K562 (cell line): Measurements from ENCODE around the gene STX7. TPM values are rescaled to one million over a fixed set of nuclear protein-coding genes. Genes with fewer than 3 reads are reported as not detected.

Source experiments
- ATAC-seq: fragments of 200-7000 bp; cut with Tn5 transposase; 3 replicates; pipeline ENCODE4 v1.9.1; 2020; ENCODE audit warnings: moderate library complexity
- BruUV-seq: library from RNA; stranded (reverse); fragments of 400-500 nt; replicated peaks from 2 replicates; lab custom pipeline; 2021; lab: Mats Ljungman, UMichigan
- CTCF ChIA-PET: fragments of 300-600 bp; formaldehyde crosslinking; extraction: SDS; loops from one replicate; lab custom pipeline; 2021; ENCODE audit warnings: low intra/inter-chr PET ratio; lab: Yijun Ruan, JAX
- POLR2A ChIA-PET: fragments of 300-600, 350-650 bp; sonication (Branson Sonifier 250); formaldehyde crosslinking; extraction: SDS; loops from one replicate; lab custom pipeline; 2021; ENCODE audit warnings: antibody characterized with exemption, inconsistent platforms; lab: Yijun Ruan, JAX
- DNase-seq, 4 experiments: peaks; one replicate each; pipeline versions ENCODE4 v3.0.0 to v3.0.0-alpha.2; 2011 to 2018; ENCODE audit warnings: low spot score in 3 of 4, mixed read lengths in 3 of 4; ENCODE audit errors: extremely low read depth in 1 of 4
- FAIRE-seq: peaks from 2 replicates; lab custom pipeline; 2011; peaks lifted over from hg19 to GRCh38; lab: Jason Lieb, UNC
- H2AFZ ChIP-seq: 2 replicates; pipeline ENCODE4 v1.6.0; 2011; ENCODE audit warnings: low read depth, low read length, control low read depth, inconsistent platforms
- H3K27ac ChIP-seq: fragments of 200-600 bp; 3 replicates; pipeline ENCODE4 v1.8.0; 2011; ENCODE audit warnings: low read depth, mild to moderate bottlenecking, control low read depth, inconsistent platforms, low read length, moderate library complexity, mixed read lengths; ENCODE audit errors: extremely low read depth
- H3K27me3 ChIP-seq, 2 experiments: fragments of 300-600 bp in 1 of 2; 2 replicates in 1 of 2; 3 replicates in 1 of 2; pipeline versions ENCODE4 v1.6.0 to v1.8.0; 2011; ENCODE audit warnings: inconsistent platforms in 2 of 2, low read length in 2 of 2, mild to moderate bottlenecking in 1 of 2, mixed read lengths in 1 of 2, moderate library complexity in 1 of 2; ENCODE audit not compliant: control insufficient read depth in 2 of 2, insufficient read depth in 2 of 2
- H3K36me3 ChIP-seq: fragments of 300-600 bp; 3 replicates; pipeline ENCODE4 v1.8.0; 2011; ENCODE audit warnings: mild to moderate bottlenecking, low read length, inconsistent platforms; ENCODE audit not compliant: control insufficient read depth, insufficient read depth
- H3K4me1 ChIP-seq, 2 experiments: fragments of 200-600 bp in 1 of 2; replicated peaks in 1 of 2; 2 replicates in 1 of 2; 3 replicates in 1 of 2; pipeline versions ENCODE4 v1.5.1 to v1.8.0; 2011; ENCODE audit warnings: inconsistent platforms in 2 of 2, low read length in 2 of 2, mild to moderate bottlenecking in 1 of 2, mixed read lengths in 1 of 2, moderate library complexity in 1 of 2; ENCODE audit not compliant: control insufficient read depth in 2 of 2, insufficient read depth in 2 of 2
- H3K4me2 ChIP-seq: 2 replicates; pipeline ENCODE4 v1.6.1; 2011; ENCODE audit warnings: low read length, control low read depth, inconsistent platforms, mixed read lengths; ENCODE audit not compliant: insufficient read depth
- H3K4me3 ChIP-seq: fragments of 200-600 bp; sonication (generic), shearing (Covaris generic); 2 replicates; pipeline ENCODE4 v1.5.1; 2016; ENCODE audit warnings: control low read depth, inconsistent platforms
- H3K79me2 ChIP-seq: fragments of 200-600 bp; 3 replicates; pipeline ENCODE4 v1.8.0; 2011; ENCODE audit warnings: low read length, inconsistent platforms; ENCODE audit not compliant: control insufficient read depth, insufficient read depth
- H3K9ac ChIP-seq, 2 experiments: 2 replicates each; pipeline versions ENCODE4 v1.6.0 to v1.6.1; 2011; ENCODE audit warnings: low read depth in 2 of 2, low read length in 2 of 2, control low read depth in 1 of 2, inconsistent platforms in 1 of 2, mild to moderate bottlenecking in 1 of 2, mixed read lengths in 1 of 2; ENCODE audit not compliant: insufficient read depth in 1 of 2
- H3K9me1 ChIP-seq: one replicate; pipeline ENCODE4 v1.6.0; 2011; ENCODE audit warnings: inconsistent platforms, mild to moderate bottlenecking, low read length, moderate library complexity; ENCODE audit not compliant: control insufficient read depth, insufficient read depth
- H3K9me3 ChIP-seq: replicated peaks from 2 replicates; pipeline ENCODE4 v1.5.1; 2011; ENCODE audit warnings: low read depth, low read length, inconsistent platforms; ENCODE audit not compliant: control insufficient read depth, insufficient read depth
- H4K20me1 ChIP-seq: replicated peaks from 2 replicates; pipeline ENCODE4 v1.6.1; 2011; ENCODE audit warnings: low read length, inconsistent platforms, mixed read lengths; ENCODE audit not compliant: control insufficient read depth, insufficient read depth
- ARID1B ChIP-seq: fragments of 450-650 bp; IDR thresholded peaks from 2 replicates; pipeline ENCODE4 v1.6.1; 2016; ENCODE audit warnings: antibody characterized with exemption, mild to moderate bottlenecking, inconsistent platforms
- CBX3 ChIP-seq, 2 experiments: IDR thresholded peaks; 1 replicate in 1 of 2; 2 replicates in 1 of 2; pipeline ENCODE4 v1.6.1; 2012; ENCODE audit warnings: inconsistent platforms in 2 of 2, low read length in 2 of 2, borderline replicate concordance in 1 of 2, control low read depth in 1 of 2
- ETV6 ChIP-seq, 3 experiments: fragments of 150-350 bp in 1 of 3; sonication (generic) in 1 of 3; formaldehyde crosslinking in 1 of 3; IDR thresholded peaks; 2 replicates each; pipeline versions ENCODE4 v1.6.1 to v1.8.0; 2014 to 2022; ENCODE audit warnings: borderline replicate concordance in 2 of 3, low read depth in 2 of 3, antibody characterized with exemption in 1 of 3, low read length in 1 of 3, mild to moderate bottlenecking in 1 of 3, missing genetic modification reagents in 1 of 3
- MLX ChIP-seq, 2 experiments: fragments of 450-650 bp in 1 of 2; sonication (generic) in 1 of 2; formaldehyde crosslinking; conservative IDR thresholded peaks; 2 replicates each; pipeline versions ENCODE4 v1.4.0 to v1.8.1; 2020 to 2022; ENCODE audit warnings: mild to moderate bottlenecking in 1 of 2, missing genetic modification reagents in 1 of 2
- NUFIP1 ChIP-seq: fragments of 450-650 bp; IDR thresholded peaks from 2 replicates; pipeline ENCODE4 v1.6.1; 2018; ENCODE audit not compliant: partially characterized antibody
- RNF2 ChIP-seq: sonication (generic); IDR thresholded peaks from 2 replicates; pipeline ENCODE4 v1.6.1; 2016
- TRIM24 ChIP-seq, 2 experiments: fragments of 450-650 bp; IDR thresholded peaks; 2 replicates each; pipeline ENCODE4 v1.6.1; 2016
- TRIM28 ChIP-seq: fragments of 450-650 bp; IDR thresholded peaks from 2 replicates; pipeline ENCODE4 v1.6.1; 2017
- USF1 ChIP-seq: sonication (generic); formaldehyde crosslinking; IDR thresholded peaks from 2 replicates; pipeline ENCODE4 v1.9.0; 2022; ENCODE audit warnings: mild to moderate bottlenecking, missing genetic modification reagents
- ZNF311 ChIP-seq: fragments of 250-450 bp; sonication (Bioruptor Pico); IDR thresholded peaks from 2 replicates; pipeline ENCODE4 v1.4.0; 2020; ENCODE audit warnings: mild to moderate bottlenecking, moderate library complexity
- ZZZ3 ChIP-seq: fragments of 450-650 bp; IDR thresholded peaks from 2 replicates; pipeline ENCODE4 v1.6.1; 2016; ENCODE audit warnings: antibody characterized with exemption, mild to moderate bottlenecking, moderate library complexity
- WGBS: fragments of 100-300 bp; shearing (Covaris generic); methylation state at CpG from one replicate; pipeline ENCODE4 v1.1.6; 2016; ENCODE audit warnings: low coverage, mixed read lengths; ENCODE audit not compliant: insufficient coverage; ENCODE audit errors: missing lambda C conversion rate; 5-methylcytosine and 5-hydroxymethylcytosine counted together
- in situ Hi-C: fragments of 300-500 bp; cut with MboI; formaldehyde crosslinking; loops from 4 replicates; pipeline ENCODE4 v1.15.0; 2018; ENCODE audit warnings: inconsistent platforms, mixed read lengths
- intact Hi-C: fragments of 100-400 bp; cut with micrococcal nuclease; formaldehyde crosslinking; loops from 2 replicates; pipeline ENCODE4 v1.14.2; 2022
- polyA plus RNA-seq, 8 experiments: library from polyadenylated mRNA; depleted of rRNA in 4 of 8; stranded (reverse) in 5 of 8; unstranded in 3 of 8; fragments of >200 nt; fragmentation: Nextera tagmentation in 2 of 8; fragmentation: Illumina TruSeq in 1 of 8; extraction: Ambion mirVana in 2 of 8; extraction: Trizol in 1 of 8; gene quantifications; 2 replicates each; pipeline versions ENCODE4 v1.2.1 to v1.2.3, GENCODE V29; 2011 to 2014; ENCODE audit warnings: inconsistent platforms in 1 of 8, missing spikeins in 1 of 8
- total RNA-seq, 7 experiments: library from RNA; depleted of rRNA in 6 of 7; stranded (reverse); fragments of >200 nt in 6 of 7; fragmentation: Illumina TruSeq in 2 of 7; extraction: Trizol in 2 of 7; gene quantifications; 2 replicates each; pipeline versions ENCODE4 v1.2.1 to v1.2.3, GENCODE V29; 2011 to 2021; ENCODE audit warnings: low replicate concordance in 1 of 7

Gene STX7
- total and polyA plus RNA-seq, 9 of the 15 experiments (the other 6 are each of a cell fraction or from before 2014, with no cell fraction given), result 13.0 to 34.4 (median 25.3) TPM

- CTCF ChIA-PET, result no interaction called here
- BruUV-seq, result no TSS peak
Measured at GRCh38 chr6:132551214-132551613, 38.3 kb upstream of the STX7 start.

More at GRCh38 chr6:132551214-132551613, 38.3 kb upstream of the STX7 start:
- H3K36me3 ChIP-seq, result no peaks in the 10 kb centered on the region
- no peak overlapping the region for H3K4me2 ChIP-seq
- no peaks in the 10 kb centered on the region for H3K9me3 ChIP-seq
- H3K4me3 ChIP-seq, result no peak overlapping the region
- no peak for TF ChIP-seq TRIM28
- no peak for TF ChIP-seq ZNF311 (CRISPR knock-in tag)
- no peak for TF ChIP-seq ARID1B
- TF ChIP-seq USF1, result no peak
- no peak for TF ChIP-seq ETV6 (IDR thresholded peaks at IDR 0.05; ENCODE audit: borderline replicate concordance in 1 of 2, low read depth in 2 of 2, low read length in 1 of 2)
- no peak for TF ChIP-seq ETV6 (CRISPR knock-in tag; IDR thresholded peaks at IDR 0.05; ENCODE audit: borderline replicate concordance)
- TF ChIP-seq NUFIP1, result no peak
- TF ChIP-seq ZZZ3, result no peak
- no peak for TF ChIP-seq CBX3 (IDR thresholded peaks at IDR 0.05; ENCODE audit: borderline replicate concordance in 1 of 2, low read length in 2 of 2)
- TF ChIP-seq MLX (CRISPR knock-in tag; conservative IDR thresholded peaks at IDR 0.05), result no peak
- TF ChIP-seq TRIM24 (IDR thresholded peaks at IDR 0.05), result no peak
- TF ChIP-seq RNF2, result no peak
- intact Hi-C loops, result no loop called here
- H3K9me1 ChIP-seq, result no peaks in the 10 kb centered on the region
- FAIRE-seq (no peak), DNase-seq (no peak), ATAC-seq (no peak)
- no peaks in the 10 kb centered on the region for H3K79me2 ChIP-seq
- no peak overlapping the region for H3K27ac ChIP-seq
- H3K27me3 ChIP-seq, result peaks cover 2 to 12% of the 10 kb centered on the region in 2 experiments; a peak in 3 of 5 replicates
- POLR2A ChIA-PET, result interaction anchor here (0.6 kb wide), 1 partner anchor 26 kb away, joined by 3 read pairs; no protein-coding TSS in a partner anchor
- H2AFZ ChIP-seq, result no peak overlapping the region
- H3K9ac ChIP-seq, result 0 out of 4 replicates have a peak overlapping the region, but pooled peaks of 1 of the 2 experiments have one; percentile 9
- 0% methylated on average over 4 of the region's 4 CpGs for WGBS
- no peaks in the 10 kb centered on the region for H4K20me1 ChIP-seq
- no peaks in the 10 kb centered on the region for H3K4me1 ChIP-seq
- in situ Hi-C loops, result no loop called here
